Measurements from ENCODE around the gene RCC1.
"Not testable (repeated sequence)": the region's sequence is repeated elsewhere in the genome, so short reads cannot be mapped to it uniquely, and the experiment has no call there.

Gene RCC1

GRCh38 chr1:28537457-28538199, 31.8 kb downstream of the RCC1 start:
- DNase-seq = no peak
- Histone ChIP-seq H3K4me1 (ENCODE audit: control insufficient read depth, low read depth, low read length) (no peaks in the 10 kb centered on the region), H3K4ac (ENCODE audit: low read depth, low read length) (no peak overlapping the region), H3K18ac (ENCODE audit: low read length) (no peak overlapping the region), H3K23ac (ENCODE audit: low read length) (no peak overlapping the region), H2BK5ac (ENCODE audit: low read length) (no peak overlapping the region), H3K9ac (ENCODE audit: low read length) (no peak overlapping the region), H2AK5ac (ENCODE audit: low read length) (no peak overlapping the region), H4K5ac (ENCODE audit: low read length) (no peak overlapping the region), H3K56ac (ENCODE audit: low read length) (no peak overlapping the region), H3K27ac (ENCODE audit: low read depth, low read length) (no peak overlapping the region), H3K36me3 (ENCODE audit: control insufficient read depth, insufficient read depth, low read length) (peaks cover 23% of the 10 kb centered on the region), H4K8ac (ENCODE audit: low read depth, low read length) (no peak overlapping the region), H2BK120ac (ENCODE audit: low read depth, low read length) (no peak overlapping the region), H3K27me3 (ENCODE audit: insufficient read depth, low read length, poor library complexity) (no peaks in the 10 kb centered on the region), H3K4me2 (ENCODE audit: low read length) (no peak overlapping the region), H3K79me2 (ENCODE audit: control insufficient read depth, insufficient read depth, low read length) (no peaks in the 10 kb centered on the region), H3K4me3 (ENCODE audit: low read length) (no peak overlapping the region), H3K79me1 (ENCODE audit: low read length) (no peaks in the 10 kb centered on the region), H2BK15ac (replicated peaks; ENCODE audit: low read depth) (no peak overlapping the region)
- WGBS (ENCODE audit: extremely low coverage, insufficient coverage, low lambda C conversion rate) = no CpG with 5 or more reads among the region's 8 CpGs

- peaks cover 23% of the 10 kb centered on the region for H3K36me3 ChIP-seq (ENCODE audit: control insufficient read depth, insufficient read depth, low read length)
- no peak overlapping the region for H4K5ac ChIP-seq (ENCODE audit: low read length)
- H3K79me2 ChIP-seq (ENCODE audit: control insufficient read depth, insufficient read depth, low read length) = no peaks in the 10 kb centered on the region
- no peak overlapping the region for H3K27ac ChIP-seq (ENCODE audit: low read depth, low read length)
- H3K9ac ChIP-seq (ENCODE audit: low read length) = no peak overlapping the region
- H3K4me3 ChIP-seq (ENCODE audit: low read length) = no peak overlapping the region
- H3K4me1 ChIP-seq (ENCODE audit: control insufficient read depth, low read depth, low read length) = no peaks in the 10 kb centered on the region
- H4K8ac ChIP-seq (ENCODE audit: low read depth, low read length) = no peak overlapping the region
- no peak overlapping the region for H3K4me2 ChIP-seq (ENCODE audit: low read length)
- no peaks in the 10 kb centered on the region for H3K27me3 ChIP-seq (ENCODE audit: insufficient read depth, low read length, poor library complexity)
- DNase-seq = no peak
- no peak overlapping the region for H2AK5ac ChIP-seq (ENCODE audit: low read length)
- H2BK5ac ChIP-seq (ENCODE audit: low read length) = no peak overlapping the region
- H3K4ac ChIP-seq (ENCODE audit: low read depth, low read length) = no peak overlapping the region
- H3K23ac ChIP-seq (ENCODE audit: low read length) = no peak overlapping the region
- no peak overlapping the region for H3K56ac ChIP-seq (ENCODE audit: low read length)
- no CpG with 5 or more reads among the region's 6 CpGs for WGBS (ENCODE audit: extremely low coverage, insufficient coverage, low lambda C conversion rate)
- no peak overlapping the region for H2BK120ac ChIP-seq (ENCODE audit: low read depth, low read length)
- H3K79me1 ChIP-seq (ENCODE audit: low read length) = no peaks in the 10 kb centered on the region
- H3K18ac ChIP-seq (ENCODE audit: low read length) = no peak overlapping the region
- H2BK15ac ChIP-seq (replicated peaks; ENCODE audit: low read depth) = no peak overlapping the region
Measured at GRCh38 chr1:28538286-28538685, 32.4 kb downstream of the RCC1 start.

DNA sequence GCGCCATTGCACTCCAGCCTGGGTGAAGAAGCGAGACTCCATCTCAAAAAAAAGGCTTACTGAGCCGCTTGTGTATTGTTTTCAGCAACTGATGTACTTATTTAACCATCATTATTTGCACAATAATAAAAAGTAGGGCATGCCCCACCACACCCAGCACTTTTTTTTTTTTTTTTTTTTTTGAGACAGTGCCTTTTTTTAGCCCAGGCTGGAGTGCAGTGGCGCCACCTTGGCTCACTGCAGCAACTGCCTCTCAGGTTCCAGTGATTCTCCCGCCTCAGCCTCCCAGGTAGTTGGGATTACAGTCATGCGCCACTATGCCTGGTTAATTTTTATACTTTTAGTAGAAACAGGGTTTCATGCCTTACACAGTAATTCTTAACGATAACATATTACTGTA, 34.8 kb downstream of the RCC1 start:
- Histone ChIP-seq H3K79me2 (ENCODE audit: control insufficient read depth, insufficient read depth, low read length) (no peaks in the 10 kb centered on the region), H3K23ac (ENCODE audit: low read length) (no peak overlapping the region), H3K4me3 (ENCODE audit: low read length) (no peak overlapping the region), H2BK120ac (ENCODE audit: low read depth, low read length) (no peak overlapping the region), H3K9ac (ENCODE audit: low read length) (no peak overlapping the region), H3K79me1 (ENCODE audit: low read length) (no peaks in the 10 kb centered on the region), H2BK5ac (ENCODE audit: low read length) (no peak overlapping the region), H3K18ac (ENCODE audit: low read length) (no peak overlapping the region), H4K8ac (ENCODE audit: low read depth, low read length) (no peak overlapping the region), H4K5ac (ENCODE audit: low read length) (no peak overlapping the region), H3K4me1 (ENCODE audit: control insufficient read depth, low read depth, low read length) (no peaks in the 10 kb centered on the region), H3K36me3 (ENCODE audit: control insufficient read depth, insufficient read depth, low read length) (peaks cover 19% of the 10 kb centered on the region), H3K4ac (ENCODE audit: low read depth, low read length) (no peak overlapping the region), H3K4me2 (ENCODE audit: low read length) (no peak overlapping the region), H2BK15ac (replicated peaks; ENCODE audit: low read depth) (no peak overlapping the region), H2AK5ac (ENCODE audit: low read length) (no peak overlapping the region), H3K56ac (ENCODE audit: low read length) (no peak overlapping the region), H3K27ac (ENCODE audit: low read depth, low read length) (no peak overlapping the region), H3K27me3 (ENCODE audit: insufficient read depth, low read length, poor library complexity) (no peaks in the 10 kb centered on the region)
- WGBS (ENCODE audit: extremely low coverage, insufficient coverage, low lambda C conversion rate) = no CpG with 5 or more reads among the region's 7 CpGs
- peak; percentile 29 for DNase-seq

- not testable (repeated sequence) for H3K27ac ChIP-seq (ENCODE audit: low read depth, low read length); H3K4ac ChIP-seq (ENCODE audit: low read depth, low read length)
- WGBS (ENCODE audit: extremely low coverage, insufficient coverage, low lambda C conversion rate) = no CpG with 5 or more reads among the region's 8 CpGs
Measured at GRCh38 chr1:28541414-28542015, 35.7 kb downstream of the RCC1 start.

DNA sequence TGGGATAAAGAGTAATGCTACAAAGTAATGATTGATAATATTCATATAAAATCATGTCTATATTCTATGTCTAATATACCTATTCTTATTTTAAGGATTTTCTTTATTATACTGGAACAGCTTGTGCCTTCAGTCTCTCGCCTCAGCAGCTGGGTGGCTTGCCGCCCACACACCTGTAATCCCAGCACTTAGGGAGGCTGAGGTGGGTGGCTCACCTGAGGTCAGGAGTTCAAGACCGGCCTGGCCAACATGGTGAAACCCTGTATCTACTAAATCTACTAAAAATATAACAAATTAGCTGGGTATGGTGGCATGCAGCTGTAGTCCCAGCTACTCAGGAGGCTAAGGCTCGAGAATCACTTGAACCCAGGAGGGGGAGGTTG, 39.4 kb downstream of the RCC1 start:
- Histone ChIP-seq H4K8ac (ENCODE audit: low read depth, low read length) (no peak overlapping the region), H3K4ac (ENCODE audit: low read depth, low read length) (no peak overlapping the region), H2BK15ac (replicated peaks; ENCODE audit: low read depth) (no peak overlapping the region), H3K27me3 (ENCODE audit: insufficient read depth, low read length, poor library complexity) (no peaks in the 10 kb centered on the region), H3K36me3 (ENCODE audit: control insufficient read depth, insufficient read depth, low read length) (no peaks in the 10 kb centered on the region), H3K4me2 (ENCODE audit: low read length) (no peak overlapping the region), H3K9ac (ENCODE audit: low read length) (no peak overlapping the region), H4K5ac (ENCODE audit: low read length) (no peak overlapping the region), H2BK120ac (ENCODE audit: low read depth, low read length) (no peak overlapping the region), H3K56ac (ENCODE audit: low read length) (no peak overlapping the region), H3K4me1 (ENCODE audit: control insufficient read depth, low read depth, low read length) (no peaks in the 10 kb centered on the region), H3K27ac (ENCODE audit: low read depth, low read length) (no peak overlapping the region), H3K18ac (ENCODE audit: low read length) (no peak overlapping the region), H3K23ac (ENCODE audit: low read length) (no peak overlapping the region), H3K4me3 (ENCODE audit: low read length) (no peak overlapping the region), H2AK5ac (ENCODE audit: low read length) (no peak overlapping the region), H3K79me2 (ENCODE audit: control insufficient read depth, insufficient read depth, low read length) (no peaks in the 10 kb centered on the region), H3K79me1 (ENCODE audit: low read length) (no peaks in the 10 kb centered on the region), H2BK5ac (ENCODE audit: low read length) (no peak overlapping the region)
- WGBS (ENCODE audit: extremely low coverage, insufficient coverage, low lambda C conversion rate) = no CpG with 5 or more reads among the region's 4 CpGs
- DNase-seq = no peak

More at GRCh38 chr1:28541414-28542015, 35.7 kb downstream of the RCC1 start:
- H2BK15ac ChIP-seq (replicated peaks; ENCODE audit: low read depth); H3K27me3 ChIP-seq (ENCODE audit: insufficient read depth, low read length, poor library complexity); H3K4me3 ChIP-seq (ENCODE audit: low read length); H2BK120ac ChIP-seq (ENCODE audit: low read depth, low read length); H4K5ac ChIP-seq (ENCODE audit: low read length); H3K9ac ChIP-seq (ENCODE audit: low read length); H3K79me1 ChIP-seq (ENCODE audit: low read length); H3K79me2 ChIP-seq (ENCODE audit: control insufficient read depth, insufficient read depth, low read length); H4K8ac ChIP-seq (ENCODE audit: low read depth, low read length); H2BK5ac ChIP-seq (ENCODE audit: low read length); H2AK5ac ChIP-seq (ENCODE audit: low read length); H3K56ac ChIP-seq (ENCODE audit: low read length); H3K18ac ChIP-seq (ENCODE audit: low read length); H3K4me1 ChIP-seq (ENCODE audit: control insufficient read depth, low read depth, low read length); H3K23ac ChIP-seq (ENCODE audit: low read length); H3K4me2 ChIP-seq (ENCODE audit: low read length); DNase-seq: not testable (repeated sequence)
- H3K36me3 ChIP-seq (ENCODE audit: control insufficient read depth, insufficient read depth, low read length) = peaks cover 13% of the 10 kb centered on the region

All from mesendoderm (in vitro differentiated cells).